Aortic smooth muscle cell (primary cell): Measurements from ENCODE around the gene NFILZ. TPM values are rescaled to one million over a fixed set of nuclear protein-coding genes. Genes with fewer than 3 reads are reported as not detected.

Source experiments
- total RNA-seq: library from RNA; depleted of rRNA; stranded (reverse); fragments of >200 nt; gene quantifications from 2 replicates; pipeline ENCODE4 v1.2.3, GENCODE V29; 2014

The NFILZ gene
- total RNA-seq: not detected in 2 replicates

GRCh38 chr19:8629996-8630683, at the start of gene NFILZ:
TSS of gene NFILZ (plus strand) at chr19:8630633. CDS start at chr19:8676766, 46,133 bp downstream.

GRCh38 chr19:8610041-8610935, 20.1 kb upstream of the NFILZ start, which contains the start of gene ADAMTS10:
TSS of gene ADAMTS10 (minus strand) at chr19:8610715. CDS start at chr19:8605710, 5,005 bp downstream.

Other genes starting within 250 kb of the NFILZ start
- 63.0 and 81.0 TPM in 2 replicates for gene RAB11B, start 240.3 kb upstream of the NFILZ start, total RNA-seq
- gene MARCHF2, start 217.3 kb upstream of the NFILZ start, total RNA-seq: 87.9 and 103 TPM in 2 replicates
- 53.4 and 58.2 TPM in 2 replicates for gene HNRNPM, start 185.7 kb upstream of the NFILZ start, total RNA-seq
- gene PRAM1, start 128.0 kb upstream of the NFILZ start, total RNA-seq: not detected in 2 replicates
- 3.1 and 3.2 TPM in 2 replicates for gene ZNF414, start 116.5 kb upstream of the NFILZ start, total RNA-seq
- 0.13 and 0.19 TPM in 2 replicates for gene MYO1F, start 53.2 kb upstream of the NFILZ start, total RNA-seq
- gene ADAMTS10, start 19.9 kb upstream of the NFILZ start, total RNA-seq: 12.0 and 24.2 TPM in 2 replicates
- not detected in 2 replicates for gene ACTL9, start 68.2 kb downstream of the NFILZ start, total RNA-seq
- gene OR2Z1, start 91.0 kb downstream of the NFILZ start, total RNA-seq: not detected in 2 replicates
- 12.9 and 14.1 TPM in 2 replicates for gene ZNF558, start 201.7 kb downstream of the NFILZ start, total RNA-seq
- gene MBD3L1, start 201.7 kb downstream of the NFILZ start, total RNA-seq: not detected in 2 replicates